Measurements from ENCODE around the gene KBTBD6. TPM values are rescaled to one million over a fixed set of nuclear protein-coding genes. Genes with fewer than 3 reads are reported as not detected.

Gene KBTBD6
- total RNA-seq, 1 donor: 9.0 TPM

DNA sequence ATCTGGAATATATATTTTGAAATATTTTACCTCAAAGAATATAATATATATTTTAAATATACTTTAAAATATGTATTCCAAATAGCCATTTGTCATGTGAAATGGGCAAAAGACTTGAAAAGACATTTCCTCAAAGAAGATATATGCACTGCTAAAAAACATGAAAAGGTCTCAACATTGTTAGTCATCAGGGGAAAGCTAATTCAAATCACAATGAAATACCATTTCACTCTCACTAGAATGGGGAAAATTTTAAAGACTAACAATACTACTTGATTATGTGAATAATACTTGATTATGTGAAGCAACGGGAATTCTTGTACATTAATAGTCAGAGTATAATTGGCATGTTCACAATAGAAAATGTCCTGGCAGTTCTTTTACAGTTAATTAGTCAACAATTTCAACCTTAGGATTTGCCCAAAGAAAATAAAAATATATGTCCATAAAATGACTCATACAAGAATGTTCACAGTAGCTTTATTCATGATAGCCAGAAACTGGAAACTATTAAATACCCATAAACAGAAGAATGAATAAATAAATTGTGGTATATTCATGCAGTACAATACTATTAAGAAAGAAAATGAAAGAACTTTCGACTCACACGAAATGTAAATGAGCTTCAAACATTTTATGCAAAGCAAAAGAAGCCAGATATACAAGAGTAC is 6.8 kb upstream of the KBTBD6 start:
- no peak for DNase-seq (ENCODE audit: insufficient read length, low spot score, missing footprints)
- TF ChIP-seq, protein P1, sequence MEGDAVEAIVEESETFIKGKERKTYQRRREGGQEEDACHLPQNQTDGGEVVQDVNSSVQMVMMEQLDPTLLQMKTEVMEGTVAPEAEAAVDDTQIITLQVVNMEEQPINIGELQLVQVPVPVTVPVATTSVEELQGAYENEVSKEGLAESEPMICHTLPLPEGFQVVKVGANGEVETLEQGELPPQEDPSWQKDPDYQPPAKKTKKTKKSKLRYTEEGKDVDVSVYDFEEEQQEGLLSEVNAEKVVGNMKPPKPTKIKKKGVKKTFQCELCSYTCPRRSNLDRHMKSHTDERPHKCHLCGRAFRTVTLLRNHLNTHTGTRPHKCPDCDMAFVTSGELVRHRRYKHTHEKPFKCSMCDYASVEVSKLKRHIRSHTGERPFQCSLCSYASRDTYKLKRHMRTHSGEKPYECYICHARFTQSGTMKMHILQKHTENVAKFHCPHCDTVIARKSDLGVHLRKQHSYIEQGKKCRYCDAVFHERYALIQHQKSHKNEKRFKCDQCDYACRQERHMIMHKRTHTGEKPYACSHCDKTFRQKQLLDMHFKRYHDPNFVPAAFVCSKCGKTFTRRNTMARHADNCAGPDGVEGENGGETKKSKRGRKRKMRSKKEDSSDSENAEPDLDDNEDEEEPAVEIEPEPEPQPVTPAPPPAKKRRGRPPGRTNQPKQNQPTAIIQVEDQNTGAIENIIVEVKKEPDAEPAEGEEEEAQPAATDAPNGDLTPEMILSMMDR (IDR thresholded peaks at IDR 0.05; ENCODE audit: extremely low read depth, low read depth, low read length): no peak
- Histone ChIP-seq H3K9me3 (ENCODE audit: low read depth, low read length) (no peaks in the 10 kb centered on the region), H3K27me3 (ENCODE audit: insufficient read depth, low read length) (no peaks in the 10 kb centered on the region), H3K4me2 (ENCODE audit: insufficient read depth, low read length) (peak overlapping the region; percentile 44), H3K4me1 (ENCODE audit: insufficient read depth, low read length) (peaks cover 22% of the 10 kb centered on the region), H3K4me3 (ENCODE audit: insufficient read depth, low read length) (no peak overlapping the region), H3K27ac (ENCODE audit: low read depth, low read length) (no peak overlapping the region), H2AFZ (ENCODE audit: low read length) (no peak overlapping the region), H3K79me2 (ENCODE audit: insufficient read depth, low read length) (no peaks in the 10 kb centered on the region), H3K36me3 (ENCODE audit: insufficient read depth, low read length) (no peaks in the 10 kb centered on the region), H4K20me1 (ENCODE audit: insufficient read depth, low read length) (no peaks in the 10 kb centered on the region)

DNA sequence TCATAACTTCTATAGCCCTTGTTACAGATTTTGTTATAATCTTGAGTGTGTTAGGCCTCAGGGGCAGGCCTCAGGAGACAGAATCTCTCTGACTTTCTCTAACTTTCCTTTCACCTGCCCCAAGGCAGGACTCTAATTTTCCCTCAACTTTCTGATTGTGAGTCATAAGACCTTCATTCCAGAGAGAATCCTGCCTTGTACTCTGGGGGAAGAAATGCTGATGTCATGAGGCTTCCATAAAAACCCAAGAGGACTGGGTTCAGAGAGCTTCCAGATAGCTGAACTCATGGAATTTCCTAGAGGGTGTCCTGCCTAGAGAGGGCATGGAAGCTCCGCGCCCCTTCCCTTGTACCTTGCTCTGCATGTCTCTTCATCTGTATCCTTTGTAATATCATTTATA is 5.3 kb upstream of the KBTBD6 start:
- Histone ChIP-seq H3K4me2 (ENCODE audit: insufficient read depth, low read length) (no peak overlapping the region), H3K9me3 (ENCODE audit: low read depth, low read length) (no peaks in the 10 kb centered on the region), H4K20me1 (ENCODE audit: insufficient read depth, low read length) (no peaks in the 10 kb centered on the region), H3K27ac (ENCODE audit: low read depth, low read length) (peak overlapping the region; percentile 51), H3K79me2 (ENCODE audit: insufficient read depth, low read length) (no peaks in the 10 kb centered on the region), H3K36me3 (ENCODE audit: insufficient read depth, low read length) (no peaks in the 10 kb centered on the region), H2AFZ (ENCODE audit: low read length) (no peak overlapping the region), H3K4me1 (ENCODE audit: insufficient read depth, low read length) (peaks cover 30% of the 10 kb centered on the region), H3K4me3 (ENCODE audit: insufficient read depth, low read length) (no peak overlapping the region), H3K27me3 (ENCODE audit: insufficient read depth, low read length) (no peaks in the 10 kb centered on the region)
- TF ChIP-seq, protein P1 (IDR thresholded peaks at IDR 0.05; ENCODE audit: extremely low read depth, low read depth, low read length): no peak
- no peak for DNase-seq (ENCODE audit: insufficient read length, low spot score, missing footprints)

DNA sequence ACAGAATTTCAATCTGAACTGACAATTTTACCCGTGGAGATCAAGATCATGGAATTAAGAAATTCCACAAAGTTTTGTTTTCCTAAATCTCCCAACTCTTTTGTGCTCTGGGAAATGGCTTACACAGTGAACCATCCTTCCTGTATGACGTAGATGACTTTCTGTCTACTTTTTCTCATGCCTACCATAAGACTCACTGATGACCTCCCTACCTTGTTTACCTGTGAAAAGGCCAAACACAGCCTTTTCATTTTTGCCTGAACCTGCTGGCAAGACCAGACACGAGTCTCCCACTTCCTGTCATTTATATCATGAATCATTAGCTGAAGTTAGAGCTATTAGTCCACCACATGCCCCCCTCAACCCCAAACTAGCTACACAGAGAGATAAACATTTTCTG is 4.6 kb upstream of the KBTBD6 start:
- Histone ChIP-seq H3K4me2 (ENCODE audit: insufficient read depth, low read length) (no peak overlapping the region), H3K4me1 (ENCODE audit: insufficient read depth, low read length) (peaks cover 30% of the 10 kb centered on the region), H3K27me3 (ENCODE audit: insufficient read depth, low read length) (no peaks in the 10 kb centered on the region), H3K27ac (ENCODE audit: low read depth, low read length) (no peak overlapping the region), H4K20me1 (ENCODE audit: insufficient read depth, low read length) (no peaks in the 10 kb centered on the region), H3K36me3 (ENCODE audit: insufficient read depth, low read length) (no peaks in the 10 kb centered on the region), H2AFZ (ENCODE audit: low read length) (no peak overlapping the region), H3K4me3 (ENCODE audit: insufficient read depth, low read length) (no peak overlapping the region), H3K9me3 (ENCODE audit: low read depth, low read length) (no peaks in the 10 kb centered on the region), H3K79me2 (ENCODE audit: insufficient read depth, low read length) (no peaks in the 10 kb centered on the region)
- DNase-seq (ENCODE audit: insufficient read length, low spot score, missing footprints): no peak
- TF ChIP-seq, protein P1 (IDR thresholded peaks at IDR 0.05; ENCODE audit: extremely low read depth, low read depth, low read length): no peak

DNA sequence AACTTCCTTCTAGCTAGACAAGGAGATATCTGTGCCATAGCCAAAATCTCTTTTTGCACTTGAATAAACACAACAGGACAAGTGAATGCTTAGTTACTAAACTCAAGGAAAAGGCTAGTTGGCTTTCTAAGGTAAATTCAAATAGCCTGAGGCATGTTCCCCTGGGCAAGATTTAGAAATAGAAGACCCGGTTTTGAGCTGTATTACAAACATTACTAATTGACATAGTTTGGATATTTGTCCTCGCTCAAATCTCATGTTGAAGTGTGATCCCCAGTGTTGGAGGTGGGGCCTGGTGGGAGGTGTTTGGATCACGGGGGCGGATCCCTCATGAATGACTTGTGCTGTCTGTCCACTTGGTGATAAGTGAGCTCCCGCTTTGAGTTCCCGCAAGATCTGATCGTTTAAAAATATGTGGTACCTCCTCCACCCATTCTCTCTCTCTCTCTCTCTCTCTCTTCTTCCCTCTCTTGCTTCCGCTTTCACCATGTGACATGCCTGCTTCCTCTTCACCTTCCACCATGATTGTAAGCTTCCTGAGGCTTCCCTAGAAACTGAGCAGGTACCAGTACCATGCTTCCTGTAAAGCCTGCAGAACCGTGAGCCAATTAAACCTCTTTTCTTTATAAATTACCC is 3.9 kb upstream of the KBTBD6 start:
- Histone ChIP-seq H3K27me3 (ENCODE audit: insufficient read depth, low read length) (no peaks in the 10 kb centered on the region), H3K4me2 (ENCODE audit: insufficient read depth, low read length) (no peak overlapping the region), H3K36me3 (ENCODE audit: insufficient read depth, low read length) (no peaks in the 10 kb centered on the region), H3K9me3 (ENCODE audit: low read depth, low read length) (no peaks in the 10 kb centered on the region), H3K79me2 (ENCODE audit: insufficient read depth, low read length) (peaks cover 3% of the 10 kb centered on the region), H3K27ac (ENCODE audit: low read depth, low read length) (no peak overlapping the region), H3K4me3 (ENCODE audit: insufficient read depth, low read length) (no peak overlapping the region), H2AFZ (ENCODE audit: low read length) (no peak overlapping the region), H4K20me1 (ENCODE audit: insufficient read depth, low read length) (no peaks in the 10 kb centered on the region), H3K4me1 (ENCODE audit: insufficient read depth, low read length) (peaks cover 30% of the 10 kb centered on the region)
- no peak for DNase-seq (ENCODE audit: insufficient read length, low spot score, missing footprints)
- TF ChIP-seq, protein P1 (IDR thresholded peaks at IDR 0.05; ENCODE audit: extremely low read depth, low read depth, low read length): no peak

All from osteoblast (primary cell).